Effector memory CD8-positive, alpha-beta T cell (primary cell): ENCODE data around the gene PDGFC.
"Not testable (repeated sequence)": the region's sequence is repeated elsewhere in the genome, so short reads cannot be mapped to it uniquely, and the experiment has no call there.

Experiments
- ATAC-seq: fragments of 150-1000 bp; cut with Tn5 transposase; replicated peaks from 2 replicates; pipeline ENCODE4 v1.10.0; 2021; ENCODE audit warnings: mild to moderate bottlenecking, moderate library complexity
- DNase-seq, 3 experiments: peaks; one replicate each; pipeline ENCODE4 v3.0.0; 2021
- H3K27ac Mint-ChIP-seq, 2 donors: one replicate each; pipeline ENCODE4 v1.8.0; 2022; ENCODE audit warnings: mild to moderate bottlenecking in 2 of 2, mixed read lengths in 2 of 2, moderate library complexity in 2 of 2
- H3K27me3 Mint-ChIP-seq, 2 donors: one replicate each; pipeline ENCODE4 v1.8.0; 2022; ENCODE audit warnings: mixed read lengths in 2 of 2
- H3K36me3 Mint-ChIP-seq: one replicate; pipeline ENCODE4 v1.8.0; 2022; ENCODE audit warnings: mild to moderate bottlenecking, moderate library complexity, mixed read lengths; ENCODE audit not compliant: insufficient read depth
- H3K4me1 Mint-ChIP-seq, 2 donors: one replicate each; pipeline ENCODE4 v1.8.0; 2022; ENCODE audit warnings: low read depth in 2 of 2, mixed read lengths in 2 of 2
- H3K4me3 Mint-ChIP-seq, 2 donors: one replicate each; pipeline ENCODE4 v1.8.0; 2022; ENCODE audit warnings: mild to moderate bottlenecking in 2 of 2, mixed read lengths in 2 of 2, moderate library complexity in 2 of 2
- H3K9me3 Mint-ChIP-seq, 2 donors: one replicate each; pipeline ENCODE4 v1.8.0; 2022; ENCODE audit warnings: mixed read lengths in 2 of 2

PDGFC gene

GRCh38 chr4:156934259-156934635 is 37.4 kb downstream of the PDGFC start:
- Mint-ChIP-seq H3K27me3 (no peaks in the 10 kb centered on the region), H3K4me3 (no peak overlapping the region), H3K4me1 (no peaks in the 10 kb centered on the region), H3K36me3 (no peaks in the 10 kb centered on the region), H3K27ac (no peak overlapping the region), H3K9me3 (peaks cover 0 to 15% of the 10 kb centered on the region in 2 donors)
- no peak for DNase-seq
- ATAC-seq = no peak

GRCh38 chr4:156933633-156934258 is 37.9 kb downstream of the PDGFC start:
- ATAC-seq (no peak), DNase-seq (no peak)
- Mint-ChIP-seq H3K27me3 (no peaks in the 10 kb centered on the region), H3K27ac (no peak overlapping the region), H3K4me1 (no peaks in the 10 kb centered on the region), H3K9me3 (peaks cover 0 to 15% of the 10 kb centered on the region in 2 donors), H3K36me3 (no peaks in the 10 kb centered on the region), H3K4me3 (no peak overlapping the region)

DNA sequence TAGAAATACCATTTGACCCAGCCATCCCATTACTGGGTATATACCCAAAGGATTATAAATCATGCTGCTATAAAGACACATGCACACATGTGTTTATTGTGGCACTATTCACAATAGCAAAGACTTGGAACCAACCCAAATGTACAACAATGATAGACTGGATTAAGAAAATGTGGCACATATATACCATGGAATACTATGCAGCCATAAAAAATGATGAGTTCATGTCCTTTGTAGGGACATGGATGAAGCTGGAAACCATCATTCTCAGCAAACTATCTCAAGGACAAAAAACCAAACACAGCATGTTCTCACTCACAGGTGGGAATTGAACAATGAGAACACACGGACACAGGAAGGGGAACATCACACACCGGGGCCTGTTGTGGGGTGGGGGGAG is 39.2 kb downstream of the PDGFC start:
- peaks cover 2 to 24% of the 10 kb centered on the region in 2 donors for H3K9me3 Mint-ChIP-seq
- not testable (repeated sequence) for H3K27me3 Mint-ChIP-seq, H3K4me1 Mint-ChIP-seq, DNase-seq, H3K27ac Mint-ChIP-seq, H3K4me3 Mint-ChIP-seq, ATAC-seq, H3K36me3 Mint-ChIP-seq

DNA sequence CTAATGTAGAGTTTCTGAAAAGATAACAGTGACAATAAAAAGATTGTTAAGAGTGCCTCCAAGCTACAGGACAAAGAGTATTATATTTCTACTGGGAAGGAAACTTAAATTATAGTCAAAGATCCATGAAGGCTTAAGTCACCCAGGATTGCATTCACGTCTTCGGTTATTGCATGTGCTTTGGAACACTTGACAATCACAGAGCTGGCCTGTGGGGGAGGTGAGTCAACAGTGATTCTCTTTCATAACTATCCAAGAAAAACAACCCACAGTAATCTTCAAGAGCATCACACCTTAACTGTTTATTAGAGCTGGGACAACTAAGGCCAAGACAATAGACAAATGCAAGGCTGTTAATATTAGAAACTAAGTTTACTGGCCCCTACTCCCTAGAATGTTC is 40.3 kb downstream of the PDGFC start:
- H3K4me3 Mint-ChIP-seq = no peak overlapping the region
- no peaks in the 10 kb centered on the region for H3K4me1 Mint-ChIP-seq
- peaks cover 2 to 21% of the 10 kb centered on the region in 2 donors for H3K9me3 Mint-ChIP-seq
- H3K36me3 Mint-ChIP-seq = no peaks in the 10 kb centered on the region
- H3K27me3 Mint-ChIP-seq = no peaks in the 10 kb centered on the region
- no peak for DNase-seq
- H3K27ac Mint-ChIP-seq = no peak overlapping the region
- ATAC-seq = no peak

- peaks cover 5 to 32% of the 10 kb centered on the region in 2 donors for H3K9me3 Mint-ChIP-seq
- H3K27me3 Mint-ChIP-seq = no peaks in the 10 kb centered on the region
- no peaks in the 10 kb centered on the region for H3K36me3 Mint-ChIP-seq
- H3K27ac Mint-ChIP-seq = no peak overlapping the region
- DNase-seq (no peak), ATAC-seq (no peak)
- no peaks in the 10 kb centered on the region for H3K4me1 Mint-ChIP-seq
- no peak overlapping the region for H3K4me3 Mint-ChIP-seq
Observed at GRCh38 chr4:156929386-156930105, 42.1 kb downstream of the PDGFC start.

DNA sequence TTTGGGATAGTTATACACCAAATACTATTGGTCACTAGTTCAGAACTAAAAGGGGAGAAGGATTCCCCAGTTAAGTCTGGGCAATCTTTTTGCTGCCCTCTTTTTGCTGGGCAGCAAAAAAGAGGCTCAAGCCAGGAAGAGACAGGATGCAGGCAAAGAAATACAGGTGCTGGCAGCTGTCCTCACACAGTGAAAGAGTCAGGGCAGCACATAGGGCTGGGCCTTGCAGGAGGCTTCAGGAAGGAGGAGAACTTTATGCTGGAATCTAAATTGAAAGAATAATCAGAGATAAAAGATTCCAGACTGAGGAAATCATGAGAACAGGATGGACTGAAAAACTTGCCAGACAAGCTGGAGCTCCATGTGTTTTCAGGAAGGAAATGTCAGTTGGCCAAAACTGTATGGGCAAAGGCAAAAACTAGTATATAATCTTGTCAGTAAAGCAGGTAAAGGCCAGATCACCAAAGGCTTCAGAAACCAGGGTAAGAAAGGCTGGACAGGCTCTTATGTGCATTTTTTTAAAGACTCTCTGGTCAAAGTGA is 46.8 kb downstream of the PDGFC start:
- no peak for DNase-seq
- no peak overlapping the region for H3K4me3 Mint-ChIP-seq

GRCh38 chr4:156923525-156923924 is 48.1 kb downstream of the PDGFC start:
- DNase-seq = no peak
- H3K27ac Mint-ChIP-seq = no peak overlapping the region
- no peaks in the 10 kb centered on the region for H3K27me3 Mint-ChIP-seq
- peaks cover 26 to 29% of the 10 kb centered on the region in 2 donors for H3K9me3 Mint-ChIP-seq
- no peaks in the 10 kb centered on the region for H3K36me3 Mint-ChIP-seq
- no peak overlapping the region for H3K4me3 Mint-ChIP-seq
- H3K4me1 Mint-ChIP-seq = no peaks in the 10 kb centered on the region
- no peak for ATAC-seq

More for the DNA sequence above, 46.8 kb downstream of the PDGFC start:
- Mint-ChIP-seq H3K27ac (no peak overlapping the region), H3K27me3 (no peaks in the 10 kb centered on the region), H3K36me3 (no peaks in the 10 kb centered on the region), H3K9me3 (peaks cover 24 to 29% of the 10 kb centered on the region in 2 donors), H3K4me1 (no peaks in the 10 kb centered on the region)
- ATAC-seq = no peak

DNA sequence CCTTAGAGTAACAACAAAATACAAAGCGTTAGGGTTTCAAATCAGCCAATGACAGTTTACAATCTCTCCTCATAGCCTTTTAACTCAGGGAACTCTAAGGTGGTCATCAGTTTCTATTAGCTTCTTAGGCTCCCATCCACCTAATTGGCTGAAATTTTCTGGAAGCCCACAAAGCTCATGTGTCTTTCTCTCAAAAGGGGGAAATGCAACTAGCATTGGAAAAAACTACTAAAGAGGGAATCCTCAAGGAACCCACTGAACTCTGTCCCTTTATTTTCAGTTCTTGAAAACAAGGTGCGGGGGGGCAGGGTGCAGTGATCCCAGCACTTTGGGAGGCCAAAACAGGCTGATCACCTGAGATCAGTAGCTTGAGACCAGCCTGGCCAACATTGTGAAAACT is 56.4 kb downstream of the PDGFC start:
- ATAC-seq (no peak), DNase-seq (no peak)
- no peaks in the 10 kb centered on the region for H3K36me3 Mint-ChIP-seq
- no peak overlapping the region for H3K4me3 Mint-ChIP-seq
- H3K9me3 Mint-ChIP-seq = peaks cover 0 to 8% of the 10 kb centered on the region in 2 donors
- H3K4me1 Mint-ChIP-seq = no peaks in the 10 kb centered on the region
- no peak overlapping the region for H3K27ac Mint-ChIP-seq
- H3K27me3 Mint-ChIP-seq = no peaks in the 10 kb centered on the region

DNA sequence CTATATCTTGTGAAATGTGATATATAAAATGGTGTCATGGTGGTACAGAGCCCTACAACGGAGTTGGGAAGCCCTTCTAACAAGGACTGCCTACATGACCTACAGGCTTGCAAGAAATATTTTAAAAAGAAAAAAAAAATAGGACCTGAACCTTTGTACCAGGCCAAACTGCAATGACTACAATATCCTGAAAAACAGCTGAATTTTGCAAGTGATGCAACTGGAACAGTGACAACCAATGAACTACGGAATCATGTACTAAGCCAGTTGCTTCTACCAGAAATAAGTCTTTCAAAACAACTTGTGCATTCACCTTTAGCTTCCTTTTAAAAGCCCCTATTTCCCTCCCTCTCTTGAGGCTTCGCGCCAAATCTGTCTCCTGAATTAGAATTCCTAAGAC is 58.4 kb downstream of the PDGFC start:
- Mint-ChIP-seq H3K4me1 (no peaks in the 10 kb centered on the region), H3K27me3 (no peaks in the 10 kb centered on the region), H3K27ac (no peak overlapping the region), H3K36me3 (no peaks in the 10 kb centered on the region), H3K9me3 (peaks cover 0 to 4% of the 10 kb centered on the region in 2 donors), H3K4me3 (no peak overlapping the region)
- DNase-seq (no peak), ATAC-seq (no peak)

- Mint-ChIP-seq H3K36me3 (no peaks in the 10 kb centered on the region), H3K27ac (no peak overlapping the region), H3K27me3 (no peaks in the 10 kb centered on the region), H3K9me3 (peaks cover 0 to 1% of the 10 kb centered on the region in 2 donors), H3K4me3 (no peak overlapping the region), H3K4me1 (no peaks in the 10 kb centered on the region)
- ATAC-seq (no peak), DNase-seq (no peak)
Observed at GRCh38 chr4:156909010-156909409, 62.6 kb downstream of the PDGFC start.

GRCh38 chr4:156906325-156906724 is 65.3 kb downstream of the PDGFC start:
- DNase-seq = no peak
- peaks cover 2 to 6% of the 10 kb centered on the region in 2 donors for H3K9me3 Mint-ChIP-seq
- H3K36me3 Mint-ChIP-seq = no peaks in the 10 kb centered on the region
- H3K27me3 Mint-ChIP-seq = no peaks in the 10 kb centered on the region
- no peaks in the 10 kb centered on the region for H3K4me1 Mint-ChIP-seq
- H3K4me3 Mint-ChIP-seq = no peak overlapping the region
- no peak overlapping the region for H3K27ac Mint-ChIP-seq
- ATAC-seq = no peak

DNA sequence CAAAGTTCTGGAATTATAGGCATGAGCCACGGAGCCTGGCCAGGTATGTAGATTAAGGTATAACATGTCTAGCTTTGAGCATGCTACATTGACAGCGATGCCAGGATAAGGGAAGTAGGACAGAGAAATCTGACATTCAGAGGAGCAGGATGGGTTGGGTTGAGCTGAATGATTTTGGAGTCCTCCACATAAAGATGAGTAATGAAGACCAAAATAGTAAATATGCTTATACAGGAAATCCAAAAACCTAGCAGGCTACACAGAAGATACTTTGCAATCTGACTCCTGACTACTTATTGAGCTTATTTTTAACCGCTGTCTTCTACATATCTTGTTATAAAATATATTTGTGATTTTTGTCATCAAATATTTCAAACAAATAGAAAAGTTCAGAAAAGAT is 69.7 kb downstream of the PDGFC start:
- Mint-ChIP-seq H3K9me3 (peaks cover 5 to 21% of the 10 kb centered on the region in 2 donors), H3K27ac (no peak overlapping the region), H3K4me3 (no peak overlapping the region), H3K4me1 (no peaks in the 10 kb centered on the region), H3K27me3 (no peaks in the 10 kb centered on the region), H3K36me3 (no peaks in the 10 kb centered on the region)
- no peak for DNase-seq
- no peak for ATAC-seq

DNA sequence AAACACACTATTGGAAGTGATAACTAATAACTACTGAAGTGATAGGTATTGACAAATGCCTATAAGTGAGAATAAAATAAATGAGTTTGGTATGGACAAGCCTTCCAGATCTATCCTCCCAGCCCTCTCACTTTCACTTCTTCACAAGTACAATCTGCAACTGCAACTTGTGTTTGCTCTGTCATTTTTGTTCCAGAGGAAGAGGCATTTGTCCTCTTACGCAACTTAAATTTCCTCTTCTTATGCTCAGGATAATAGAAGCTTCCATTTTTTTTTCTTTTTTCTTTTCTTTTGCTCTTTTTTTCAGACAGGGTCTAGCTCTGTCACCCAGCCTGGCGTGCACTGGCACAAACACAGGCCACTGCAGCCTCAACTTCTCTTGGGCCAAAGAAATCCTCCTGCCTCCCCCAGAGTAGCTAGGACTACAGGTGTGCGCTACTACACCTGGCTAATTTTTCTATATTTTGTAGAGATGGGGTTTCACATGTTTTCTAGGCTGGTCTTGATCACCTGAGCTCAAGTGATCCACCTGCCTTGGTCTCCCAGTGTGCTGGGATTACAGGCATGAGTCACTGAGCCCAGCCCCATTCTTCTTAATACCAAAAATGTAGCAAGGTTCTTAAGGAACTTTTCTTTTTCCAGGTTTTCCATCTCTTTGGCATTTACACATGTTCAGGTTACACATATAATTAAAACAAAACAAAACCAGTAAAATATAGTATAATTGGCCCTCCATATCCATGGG is 73.1 kb downstream of the PDGFC start:
- Mint-ChIP-seq H3K27ac (no peak overlapping the region), H3K4me1 (no peaks in the 10 kb centered on the region), H3K9me3 (peaks cover 5 to 21% of the 10 kb centered on the region in 2 donors), H3K36me3 (no peaks in the 10 kb centered on the region), H3K4me3 (no peak overlapping the region), H3K27me3 (no peaks in the 10 kb centered on the region)
- ATAC-seq = no peak
- no peak for DNase-seq
